GM18508 (cell line): ENCODE data around the gene MED26.

Source experiments
- ATAC-seq: cut with Tn5 transposase; IDR thresholded peaks from one replicate; pipeline ENCODE4 v1.9.1; 2021; ENCODE audit warnings: moderate number of reproducible peaks; ENCODE audit not compliant: insufficient read depth, unreplicated experiment

MED26 gene

DNA sequence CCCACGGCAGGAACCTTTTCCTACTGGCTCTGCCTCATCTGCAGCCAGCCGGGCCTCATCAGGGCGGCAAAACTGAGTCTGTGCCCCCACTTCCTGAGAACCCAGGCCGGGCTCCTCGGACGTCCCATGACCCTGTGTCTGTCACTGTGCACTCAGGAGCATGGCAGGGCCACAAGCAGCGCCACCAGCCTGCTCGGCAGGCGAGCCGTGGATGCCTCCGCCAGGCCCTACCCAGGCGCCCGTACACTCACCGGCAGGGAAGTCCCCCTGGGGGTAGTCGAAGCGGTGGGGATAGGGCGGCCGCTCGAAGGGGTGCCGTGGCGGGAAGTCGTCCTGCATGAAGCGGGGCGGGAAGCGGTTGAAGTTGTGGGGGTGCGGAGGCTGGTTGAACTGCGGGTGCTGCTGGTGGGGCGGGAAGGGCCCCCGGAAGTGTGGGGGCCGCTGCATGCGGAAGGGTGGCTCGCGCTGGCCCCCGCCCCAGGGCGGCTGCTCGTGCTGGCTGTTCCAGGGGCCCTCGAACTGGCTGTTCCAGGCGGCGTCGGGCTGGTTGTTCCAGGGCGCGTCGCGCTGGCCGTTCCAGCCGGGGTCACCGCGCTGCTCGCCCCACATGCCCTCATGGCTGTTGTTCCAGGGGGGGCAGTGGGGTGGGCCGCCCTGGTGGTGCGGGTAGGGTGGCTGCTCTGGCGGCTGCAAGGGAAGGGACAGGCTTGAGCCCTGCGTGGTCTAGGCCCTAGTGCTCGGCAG, 102.8 kb downstream of the MED26 start:
- ATAC-seq: no peak
